Neural progenitor cell (in vitro differentiated cells): ENCODE data around the gene TFCP2L1. TPM values are rescaled to one million over a fixed set of nuclear protein-coding genes. Genes with fewer than 3 reads are reported as not detected.

ENCODE experiments used
- DNase-seq: peaks from one replicate; pipeline ENCODE4 v3.0.0-alpha.2; 2016; ENCODE audit warnings: low spot score
- H2AFZ ChIP-seq: fragments of 200-600 bp; sonication (generic); replicated peaks from 2 replicates; pipeline ENCODE4 v1.6.1; 2016; ENCODE audit warnings: antibody characterized with exemption
- H3F3A ChIP-seq: fragments of 200-600 bp; sonication (generic); 2 replicates; pipeline ENCODE4 v1.6.1; 2016; ENCODE audit warnings: antibody characterized with exemption, low read depth
- H3K27ac ChIP-seq: fragments of 200-600 bp; sonication (generic); 2 replicates; pipeline ENCODE4 v1.5.1; 2016; ENCODE audit warnings: mild to moderate bottlenecking
- H3K27me3 ChIP-seq: fragments of 200-600 bp; sonication (generic); 2 replicates; pipeline ENCODE4 v1.6.1; 2016; ENCODE audit warnings: mild to moderate bottlenecking, moderate library complexity
- H3K36me3 ChIP-seq: fragments of 200-600 bp; sonication (generic); 2 replicates; pipeline ENCODE4 v1.5.1; 2016
- H3K4me1 ChIP-seq: fragments of 200-600 bp; sonication (generic); 2 replicates; pipeline ENCODE4 v1.6.1; 2016; ENCODE audit warnings: mixed run types
- H3K4me2 ChIP-seq: fragments of 200-600 bp; sonication (generic); 2 replicates; pipeline ENCODE4 v1.6.1; 2016
- H3K4me3 ChIP-seq: fragments of 200-600 bp; sonication (generic); 2 replicates; pipeline ENCODE4 v1.5.1; 2016
- H3K79me2 ChIP-seq: fragments of 200-600 bp; sonication (generic); 2 replicates; pipeline ENCODE4 v1.6.1; 2016; ENCODE audit warnings: low read depth
- H3K9ac ChIP-seq: fragments of 200-600 bp; sonication (generic); 2 replicates; pipeline ENCODE4 v1.6.1; 2016
- H3K9me3 ChIP-seq: fragments of 200-600 bp; sonication (generic); 2 replicates; pipeline ENCODE4 v1.5.1; 2016; ENCODE audit warnings: low read depth
- H4K20me1 ChIP-seq: fragments of 200-600 bp; sonication (generic); 2 replicates; pipeline ENCODE4 v1.6.1; 2016; ENCODE audit warnings: low read depth
- H3K27ac Mint-ChIP-seq: 3 replicates; pipeline ENCODE4 v1.8.0; 2021; ENCODE audit warnings: mixed read lengths
- H3K27me3 Mint-ChIP-seq: 2 replicates; pipeline ENCODE4 v1.8.0; 2022; ENCODE audit warnings: low read depth, mild to moderate bottlenecking, inconsistent platforms, moderate library complexity, mixed read lengths; ENCODE audit not compliant: insufficient read depth
- H3K36me3 Mint-ChIP-seq: 3 replicates; pipeline ENCODE4 v1.8.0; 2021; ENCODE audit warnings: mixed read lengths
- H3K4me1 Mint-ChIP-seq: 3 replicates; pipeline ENCODE4 v1.8.0; 2021; ENCODE audit warnings: mixed read lengths
- H3K4me3 Mint-ChIP-seq: 3 replicates; pipeline ENCODE4 v1.8.0; 2021; ENCODE audit warnings: mild to moderate bottlenecking, moderate library complexity, mixed read lengths
- H3K9me3 Mint-ChIP-seq: 3 replicates; pipeline ENCODE4 v1.8.0; 2020; ENCODE audit warnings: mixed read lengths
- EZH2 ChIP-seq: fragments of 200-600 bp; sonication (generic); IDR thresholded peaks from 2 replicates; pipeline ENCODE4 v1.6.1; 2017; ENCODE audit warnings: antibody characterized with exemption, mild to moderate bottlenecking, moderate library complexity
- EZH2phosphoT487 ChIP-seq: fragments of 200-600 bp; sonication (generic); IDR thresholded peaks from 2 replicates; pipeline ENCODE4 v1.6.1; 2017; ENCODE audit warnings: antibody characterized with exemption
- total RNA-seq: library from RNA; depleted of rRNA; stranded (reverse); fragments of >200 nt; gene quantifications from 2 replicates; pipeline ENCODE4 v1.2.3, GENCODE V29; 2015; ENCODE audit warnings: low replicate concordance
- TF ChIP-seq, protein P1 (sequence below): fragments of 200-600 bp; sonication (generic); IDR thresholded peaks from 2 replicates; pipeline ENCODE4 v1.5.1; 2017; ENCODE audit warnings: antibody characterized with exemption, mild to moderate bottlenecking

TFCP2L1 gene
- total RNA-seq, 1 donor from 2014 or later, result 0.04 TPM

DNA sequence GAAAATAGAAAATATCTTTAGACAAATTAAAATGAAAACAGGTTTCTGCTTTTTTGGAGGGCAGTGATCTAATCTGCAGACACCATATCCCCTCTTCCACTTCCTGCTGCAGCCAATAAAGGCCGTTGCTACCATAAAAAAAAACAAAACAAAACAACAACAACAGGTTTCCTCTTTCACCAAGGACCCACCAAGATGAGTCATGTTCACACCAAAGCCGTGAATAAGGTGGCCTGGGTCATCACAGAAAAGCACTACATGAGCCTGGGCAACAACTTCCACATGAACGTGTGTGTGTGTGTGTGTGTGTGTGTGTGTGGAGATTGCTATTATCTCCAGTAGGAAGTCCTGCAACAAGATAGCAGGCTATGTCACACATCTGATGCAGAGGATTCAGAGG lies 24.8 kb upstream of the TFCP2L1 start:
- no peak for DNase-seq
- Histone ChIP-seq H2AFZ (no peak overlapping the region), H3K4me1 (no peaks in the 10 kb centered on the region), H3K9ac (no peak overlapping the region), H3K4me2 (no peak overlapping the region), H3K4me3 (no peak overlapping the region), H3K9me3 (no peaks in the 10 kb centered on the region), H3K36me3 (no peaks in the 10 kb centered on the region), H4K20me1 (no peaks in the 10 kb centered on the region), H3F3A (no peaks in the 10 kb centered on the region), H3K79me2 (no peaks in the 10 kb centered on the region), H3K27ac (no peak overlapping the region), H3K27me3 (no peaks in the 10 kb centered on the region)
- Mint-ChIP-seq H3K36me3 (no peaks in the 10 kb centered on the region), H3K4me1 (no peaks in the 10 kb centered on the region), H3K27ac (no peak overlapping the region), H3K27me3 (no peaks in the 10 kb centered on the region), H3K4me3 (no peak overlapping the region), H3K9me3 (no peaks in the 10 kb centered on the region)
- TF ChIP-seq, protein P1, sequence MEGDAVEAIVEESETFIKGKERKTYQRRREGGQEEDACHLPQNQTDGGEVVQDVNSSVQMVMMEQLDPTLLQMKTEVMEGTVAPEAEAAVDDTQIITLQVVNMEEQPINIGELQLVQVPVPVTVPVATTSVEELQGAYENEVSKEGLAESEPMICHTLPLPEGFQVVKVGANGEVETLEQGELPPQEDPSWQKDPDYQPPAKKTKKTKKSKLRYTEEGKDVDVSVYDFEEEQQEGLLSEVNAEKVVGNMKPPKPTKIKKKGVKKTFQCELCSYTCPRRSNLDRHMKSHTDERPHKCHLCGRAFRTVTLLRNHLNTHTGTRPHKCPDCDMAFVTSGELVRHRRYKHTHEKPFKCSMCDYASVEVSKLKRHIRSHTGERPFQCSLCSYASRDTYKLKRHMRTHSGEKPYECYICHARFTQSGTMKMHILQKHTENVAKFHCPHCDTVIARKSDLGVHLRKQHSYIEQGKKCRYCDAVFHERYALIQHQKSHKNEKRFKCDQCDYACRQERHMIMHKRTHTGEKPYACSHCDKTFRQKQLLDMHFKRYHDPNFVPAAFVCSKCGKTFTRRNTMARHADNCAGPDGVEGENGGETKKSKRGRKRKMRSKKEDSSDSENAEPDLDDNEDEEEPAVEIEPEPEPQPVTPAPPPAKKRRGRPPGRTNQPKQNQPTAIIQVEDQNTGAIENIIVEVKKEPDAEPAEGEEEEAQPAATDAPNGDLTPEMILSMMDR, result no peak
- TF ChIP-seq EZH2phosphoT487, result no peak

DNA sequence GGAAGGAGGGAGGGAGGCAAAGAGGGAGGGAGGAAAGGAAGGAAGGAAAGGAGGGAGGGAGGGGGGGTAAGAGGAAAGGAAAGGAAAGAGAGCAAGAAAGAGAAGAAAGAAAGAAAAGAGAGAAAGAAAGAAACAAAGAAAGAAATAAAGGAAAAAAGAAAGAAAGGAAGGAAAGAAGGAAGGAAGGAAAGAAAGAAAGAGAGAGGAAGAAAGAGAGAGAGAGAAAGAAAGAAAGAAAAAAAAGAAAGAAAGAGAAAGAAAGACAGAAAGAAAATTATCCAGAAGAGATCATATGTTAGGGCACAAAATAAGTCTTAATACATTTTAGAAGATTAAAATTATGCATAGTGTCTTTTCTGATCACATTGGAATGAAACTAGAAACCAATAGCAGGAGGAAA lies 24.3 kb upstream of the TFCP2L1 start:
- H3K36me3 ChIP-seq, result no peaks in the 10 kb centered on the region
- no peak overlapping the region for H3K27ac ChIP-seq
- H3K4me1 ChIP-seq, result no peaks in the 10 kb centered on the region
- Mint-ChIP-seq H3K27me3 (no peaks in the 10 kb centered on the region), H3K4me1 (no peaks in the 10 kb centered on the region), H3K4me3 (no peak overlapping the region), H3K27ac (no peak overlapping the region), H3K36me3 (no peaks in the 10 kb centered on the region), H3K9me3 (no peaks in the 10 kb centered on the region)
- H3K79me2 ChIP-seq, result no peaks in the 10 kb centered on the region
- H4K20me1 ChIP-seq, result no peaks in the 10 kb centered on the region
- H3K4me3 ChIP-seq, result no peak overlapping the region
- TF ChIP-seq, protein P1, result no peak
- TF ChIP-seq EZH2, result no peak
- no peak for TF ChIP-seq EZH2phosphoT487
- H3F3A ChIP-seq, result no peaks in the 10 kb centered on the region
- H3K27me3 ChIP-seq, result no peaks in the 10 kb centered on the region
- no peaks in the 10 kb centered on the region for H3K9me3 ChIP-seq
- DNase-seq, result no peak
- no peak overlapping the region for H2AFZ ChIP-seq
- no peak overlapping the region for H3K9ac ChIP-seq
- H3K4me2 ChIP-seq, result no peak overlapping the region

DNA sequence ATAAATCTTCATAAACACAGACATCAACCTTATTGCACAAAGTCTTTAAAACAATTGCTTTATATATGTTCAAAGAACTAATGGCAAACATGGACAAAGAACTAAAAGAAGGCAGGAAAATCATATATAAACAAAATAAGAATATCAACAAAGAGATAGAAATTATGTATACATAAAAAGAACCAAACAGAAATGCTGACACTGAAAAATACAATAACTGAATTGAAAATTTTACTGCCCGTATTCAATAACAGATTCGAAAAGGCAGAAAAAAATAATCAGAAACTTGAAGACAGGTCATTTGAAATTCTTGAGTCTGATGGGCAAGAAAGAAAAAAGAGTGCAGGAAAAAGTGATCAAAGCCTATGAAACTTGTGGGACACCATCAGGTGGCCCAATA lies 22.0 kb upstream of the TFCP2L1 start:
- Mint-ChIP-seq H3K9me3 (no peaks in the 10 kb centered on the region), H3K4me1 (no peaks in the 10 kb centered on the region), H3K36me3 (no peaks in the 10 kb centered on the region), H3K27me3 (no peaks in the 10 kb centered on the region), H3K27ac (no peak overlapping the region), H3K4me3 (no peak overlapping the region)
- Histone ChIP-seq H3K27ac (no peak overlapping the region), H3K4me2 (no peak overlapping the region), H3K27me3 (no peaks in the 10 kb centered on the region), H2AFZ (no peak overlapping the region), H3K4me3 (no peak overlapping the region), H3K36me3 (no peaks in the 10 kb centered on the region), H4K20me1 (no peaks in the 10 kb centered on the region), H3K79me2 (no peaks in the 10 kb centered on the region), H3K9me3 (no peaks in the 10 kb centered on the region), H3F3A (no peaks in the 10 kb centered on the region), H3K4me1 (no peaks in the 10 kb centered on the region), H3K9ac (no peak overlapping the region)
- no peak for DNase-seq
- no peak for TF ChIP-seq EZH2
- TF ChIP-seq, protein P1, result no peak
- no peak for TF ChIP-seq EZH2phosphoT487

DNA sequence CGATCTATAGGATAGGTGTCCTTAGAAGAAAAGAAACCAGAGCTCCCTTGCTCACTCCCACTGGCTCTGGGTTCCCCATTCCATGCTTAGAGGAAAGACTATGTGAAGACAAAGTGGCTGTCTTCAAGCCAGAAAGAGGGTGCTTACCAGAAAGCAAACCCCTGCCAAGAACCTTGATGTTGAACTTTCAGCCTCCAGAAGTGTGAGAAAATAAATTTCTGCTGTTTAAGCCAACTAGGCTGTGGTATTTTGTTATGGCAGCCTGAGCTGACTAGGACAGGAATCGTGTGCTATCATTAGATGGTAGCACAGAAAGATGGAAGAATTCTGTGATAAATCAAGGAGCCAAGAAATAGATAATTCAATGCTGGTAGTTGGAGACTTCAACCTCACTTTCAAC lies 19.9 kb upstream of the TFCP2L1 start:
- Histone ChIP-seq H3K27me3 (no peaks in the 10 kb centered on the region), H3K9ac (no peak overlapping the region), H2AFZ (no peak overlapping the region), H3K9me3 (no peaks in the 10 kb centered on the region), H3K36me3 (no peaks in the 10 kb centered on the region), H3F3A (no peaks in the 10 kb centered on the region), H3K4me3 (no peak overlapping the region), H3K27ac (no peak overlapping the region), H3K79me2 (no peaks in the 10 kb centered on the region), H3K4me1 (no peaks in the 10 kb centered on the region), H4K20me1 (no peaks in the 10 kb centered on the region), H3K4me2 (no peak overlapping the region)
- H3K27ac Mint-ChIP-seq, result no peak overlapping the region
- H3K4me3 Mint-ChIP-seq, result no peak overlapping the region
- no peak for TF ChIP-seq EZH2
- TF ChIP-seq EZH2phosphoT487, result no peak
- TF ChIP-seq, protein P1, result no peak
- H3K36me3 Mint-ChIP-seq, result no peaks in the 10 kb centered on the region
- no peak for DNase-seq
- no peaks in the 10 kb centered on the region for H3K9me3 Mint-ChIP-seq
- H3K4me1 Mint-ChIP-seq, result no peaks in the 10 kb centered on the region
- H3K27me3 Mint-ChIP-seq, result no peaks in the 10 kb centered on the region
